HG03469 (cell line): ENCODE data around the gene POU2AF2.
"Not testable (repeated sequence)": the region's sequence is repeated elsewhere in the genome, so short reads cannot be mapped to it uniquely, and the experiment has no call there.

Experiments used
- ATAC-seq: cut with Tn5 transposase; IDR thresholded peaks from one replicate; pipeline ENCODE4 v1.9.1; 2021; ENCODE audit warnings: mild to moderate bottlenecking, moderate library complexity, moderate number of reproducible peaks; ENCODE audit not compliant: unreplicated experiment

The POU2AF2 gene

DNA sequence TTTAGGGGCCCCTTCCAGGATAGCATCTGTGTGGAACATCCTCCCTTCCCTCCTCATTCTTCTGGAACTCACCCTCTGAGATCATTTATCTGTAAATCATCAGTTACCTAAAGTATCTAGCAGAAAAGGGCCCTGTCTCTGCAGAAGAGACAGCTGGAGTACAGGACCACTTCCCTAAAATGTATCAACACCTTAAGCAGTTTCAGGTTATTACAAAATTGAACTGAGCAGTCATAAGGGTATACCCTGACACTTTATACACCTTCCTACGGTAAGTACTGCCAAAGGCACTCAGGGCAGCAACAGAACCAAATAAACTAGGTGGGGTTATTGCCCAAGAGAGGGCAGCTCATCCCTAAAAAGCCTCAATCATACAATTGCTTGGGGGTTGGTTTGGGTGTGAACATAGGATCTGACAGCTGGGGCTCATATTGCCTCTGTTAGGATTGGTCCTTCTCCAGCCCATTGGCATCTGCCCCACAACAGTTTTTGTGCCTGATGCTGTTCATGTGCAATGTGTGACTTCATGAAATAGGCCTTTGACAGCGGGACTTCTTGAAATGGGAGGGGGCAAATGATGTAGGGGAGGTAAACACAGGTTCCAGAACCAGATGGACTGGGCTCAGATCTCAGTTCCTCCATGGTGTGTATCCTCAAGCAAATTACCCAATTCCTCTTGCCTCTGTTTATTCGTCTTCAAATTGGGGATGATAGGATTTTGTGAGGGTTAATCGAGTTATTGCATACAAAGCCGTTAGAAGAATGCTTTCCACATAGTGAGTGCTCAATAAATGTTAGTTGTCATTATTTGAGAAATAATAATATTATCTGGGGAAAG is 55.7 kb downstream of the POU2AF2 start:
- ATAC-seq, result peak; percentile 40

DNA sequence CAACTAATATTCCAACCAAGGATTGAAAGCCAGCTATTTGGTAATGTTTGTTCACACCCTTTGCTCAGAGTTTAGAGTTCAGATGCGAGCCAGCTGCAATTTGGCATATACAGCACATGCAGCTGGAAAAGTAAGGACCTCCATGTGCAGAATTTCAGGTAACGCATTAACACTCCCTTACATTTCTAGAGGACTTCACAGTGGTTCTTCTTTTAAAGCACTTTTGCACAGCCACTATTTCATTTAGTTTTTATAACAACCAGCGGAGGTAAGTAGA is 56.3 kb downstream of the POU2AF2 start:
- no peak for ATAC-seq

DNA sequence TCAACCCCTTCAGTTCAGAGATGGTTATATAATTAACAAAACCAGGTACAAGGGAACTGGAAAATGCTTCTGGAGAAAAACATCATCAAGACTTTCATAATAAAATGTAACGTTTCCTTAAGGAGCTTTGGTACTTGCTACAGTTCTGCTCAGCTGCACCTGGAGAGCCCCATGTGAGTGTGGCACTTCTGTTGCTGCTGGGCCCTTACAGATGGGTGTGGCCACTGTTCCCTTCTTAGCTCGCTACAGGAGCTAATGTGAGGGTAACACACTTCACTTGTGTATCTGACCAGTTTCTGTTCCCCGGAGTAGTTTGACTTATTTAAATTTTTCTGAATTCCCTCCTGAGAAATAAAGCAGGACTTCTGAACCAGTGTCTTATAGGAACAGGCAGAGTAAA is 56.8 kb downstream of the POU2AF2 start:
- no peak for ATAC-seq

DNA sequence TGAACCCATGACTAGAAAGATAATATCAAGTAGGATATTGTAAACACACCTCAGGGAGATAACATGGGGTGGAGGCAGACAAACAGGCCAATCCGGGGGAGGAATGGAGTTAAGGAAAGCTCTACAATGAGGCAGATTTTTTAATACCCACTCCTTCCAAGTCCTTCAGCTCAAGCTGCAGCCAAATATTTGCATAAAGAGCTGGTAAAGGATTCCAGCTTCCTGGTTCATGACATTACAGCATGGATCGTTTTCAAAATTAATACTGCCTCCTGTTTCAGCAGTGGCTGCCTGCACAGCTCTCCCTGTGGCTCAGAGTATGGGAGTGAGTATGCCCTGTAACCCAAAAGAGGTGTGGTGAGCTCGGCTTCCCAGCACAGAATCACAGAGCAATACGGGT is 57.9 kb downstream of the POU2AF2 start:
- ATAC-seq, result no peak

DNA sequence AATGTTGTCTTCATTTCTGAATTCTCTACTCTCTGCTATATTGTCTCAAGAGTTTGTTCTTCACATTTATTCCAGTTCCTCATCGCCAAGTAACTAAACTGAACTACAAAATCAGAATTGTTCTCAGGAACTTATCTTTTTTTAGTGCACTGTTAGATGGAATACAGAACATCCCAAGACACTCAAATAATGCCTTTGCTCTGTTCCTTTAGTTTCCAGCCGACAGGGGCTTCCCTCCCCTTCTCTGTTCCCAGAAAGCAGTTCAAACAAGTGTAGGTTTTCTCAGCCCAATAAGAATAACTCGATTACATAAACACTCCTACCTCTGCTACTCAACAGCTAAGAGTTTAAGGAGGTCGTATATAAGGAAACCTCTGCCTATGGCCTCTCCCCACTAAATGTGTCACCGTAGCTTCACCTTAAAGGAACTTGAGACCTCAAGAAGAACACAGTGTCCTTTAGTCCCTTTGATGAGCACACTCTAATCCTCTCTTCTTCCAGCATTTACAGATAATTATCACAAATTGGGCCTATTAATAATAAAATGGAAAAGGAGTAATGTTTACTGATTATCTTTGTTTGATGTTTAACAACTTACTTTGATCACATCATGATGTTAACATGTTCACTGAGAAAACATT is 59.8 kb downstream of the POU2AF2 start:
- no peak for ATAC-seq

DNA sequence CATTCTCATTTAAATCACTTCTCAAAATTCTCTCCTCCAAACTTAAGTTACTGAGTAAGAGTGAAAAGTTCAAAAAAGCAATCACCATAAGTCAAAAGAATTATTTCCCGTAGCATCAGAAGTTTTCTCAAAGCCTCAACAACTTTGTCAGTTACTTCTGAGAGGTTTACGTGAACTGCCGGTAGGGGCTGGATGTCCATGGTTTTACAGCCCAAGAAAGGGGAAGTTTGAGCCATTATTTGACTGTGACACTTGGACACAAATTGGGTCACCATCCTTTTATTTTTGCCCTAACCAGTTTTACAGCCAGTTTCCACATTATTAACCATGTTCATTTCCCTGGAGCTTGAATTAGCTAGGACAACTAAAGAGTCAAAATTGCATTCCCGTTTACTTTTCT is 60.4 kb downstream of the POU2AF2 start:
- ATAC-seq, result no peak

DNA sequence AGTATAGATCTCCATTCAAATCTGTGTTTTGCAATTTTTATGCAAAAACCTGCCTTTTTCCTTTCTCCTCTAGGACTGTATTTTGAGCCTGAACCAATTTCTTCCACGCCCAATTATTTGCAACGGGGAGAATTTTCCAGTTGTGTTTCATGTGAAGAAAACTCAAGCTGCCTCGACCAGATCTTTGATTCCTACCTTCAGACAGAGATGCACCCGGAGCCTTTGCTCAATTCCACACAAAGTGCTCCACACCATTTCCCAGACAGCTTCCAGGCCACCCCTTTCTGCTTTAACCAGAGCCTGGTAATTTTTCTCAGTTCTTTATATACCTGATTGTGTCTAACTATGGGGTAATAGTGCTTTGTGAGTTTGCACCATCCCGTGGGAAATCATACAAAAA is 60.8 kb downstream of the POU2AF2 start:
- ATAC-seq, result no peak

DNA sequence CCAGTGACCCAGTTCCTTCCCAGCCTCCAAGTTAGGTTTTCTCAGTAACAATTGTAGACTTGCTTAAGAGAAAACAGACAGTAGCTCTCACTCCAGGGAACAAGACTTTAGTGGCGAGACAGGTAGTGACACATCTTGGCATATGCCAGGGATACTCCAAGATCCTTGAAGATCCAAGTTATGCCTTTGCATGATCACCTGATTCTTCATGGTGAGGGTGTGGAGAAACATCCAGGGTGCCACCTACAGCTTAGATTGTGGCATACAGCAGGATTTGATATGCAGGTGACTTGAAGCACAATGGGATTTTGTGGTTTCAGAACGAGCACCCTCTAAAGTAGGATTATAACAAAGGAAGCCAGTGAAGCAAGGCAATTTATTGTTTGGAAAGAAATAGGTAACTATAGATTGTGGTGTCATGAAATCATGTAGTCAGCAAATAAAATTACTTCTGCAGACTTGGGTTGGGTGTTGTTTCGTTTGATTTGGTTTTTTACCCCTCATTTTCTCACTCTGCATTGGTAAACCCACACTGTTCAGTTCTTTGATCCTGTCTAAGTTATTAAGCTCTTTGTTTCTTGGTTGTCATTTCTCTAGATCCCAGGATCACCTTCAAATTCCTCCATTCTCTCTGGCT is 62.1 kb downstream of the POU2AF2 start:
- no peak for ATAC-seq

DNA sequence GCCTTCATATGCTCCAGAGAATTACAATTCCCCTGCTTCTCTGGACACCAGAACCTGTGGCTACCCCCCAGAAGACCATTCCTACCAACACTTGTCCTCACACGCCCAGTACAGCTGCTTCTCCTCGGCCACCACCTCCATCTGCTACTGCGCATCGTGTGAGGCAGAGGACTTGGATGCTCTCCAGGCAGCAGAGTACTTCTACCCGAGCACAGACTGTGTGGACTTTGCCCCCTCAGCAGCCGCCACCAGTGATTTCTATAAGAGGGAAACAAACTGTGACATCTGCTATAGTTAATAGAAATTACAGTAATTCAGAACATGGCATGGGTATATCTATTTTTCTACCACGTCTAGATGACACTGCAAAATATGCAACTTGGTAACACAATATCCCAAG is 62.6 kb downstream of the POU2AF2 start:
- ATAC-seq, result no peak

DNA sequence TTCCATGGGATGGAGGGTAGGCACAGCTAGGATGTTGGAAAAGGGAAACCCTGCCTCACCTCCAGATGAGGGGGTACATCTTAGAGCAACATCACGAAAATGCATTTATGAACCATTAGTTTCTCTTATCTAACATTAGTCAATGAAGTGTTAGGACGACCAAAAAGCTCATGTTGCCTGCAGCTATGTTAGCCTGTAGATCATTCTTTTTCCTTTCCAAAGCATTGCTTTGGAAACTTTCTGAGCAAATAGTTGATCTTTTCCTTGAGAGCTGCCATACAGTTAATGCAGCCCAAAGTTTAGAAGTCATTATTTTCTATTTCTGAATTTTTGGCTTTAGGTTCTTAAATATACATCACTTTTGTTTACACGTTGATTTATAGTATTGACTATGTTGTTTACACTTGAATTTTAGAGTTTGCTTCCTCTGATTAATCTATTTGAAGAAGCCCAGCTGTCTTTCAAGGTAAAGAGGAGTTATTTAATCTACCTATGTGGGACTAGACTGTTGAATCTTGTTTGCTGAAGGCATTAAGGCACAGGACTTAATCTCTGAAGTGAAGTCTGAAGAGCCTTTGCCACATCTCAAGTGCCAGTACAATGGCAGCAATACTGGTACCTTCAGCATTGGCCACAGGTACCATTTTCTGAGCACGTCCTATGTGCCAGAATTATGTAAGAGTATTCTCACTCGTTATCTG is 63.8 kb downstream of the POU2AF2 start:
- ATAC-seq, result no peak

DNA sequence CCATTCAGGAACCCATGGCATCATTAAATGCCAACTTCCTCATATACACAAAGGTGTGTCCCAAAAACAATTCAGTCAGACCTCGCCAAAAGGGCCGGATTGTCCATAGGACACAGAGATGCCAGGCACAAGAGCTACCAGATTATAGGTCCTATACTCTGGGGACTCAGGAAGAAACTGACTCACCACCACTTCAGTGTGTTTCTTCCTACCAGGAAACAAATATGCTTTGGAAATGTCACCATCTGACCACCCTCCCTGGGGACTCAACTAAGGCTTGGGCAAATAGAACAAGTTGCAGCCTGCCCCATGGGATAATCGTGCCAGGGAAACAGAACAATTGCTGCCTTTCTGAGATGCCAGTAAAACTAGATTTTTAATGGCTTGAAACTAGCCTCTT is 64.6 kb downstream of the POU2AF2 start:
- no peak for ATAC-seq

DNA sequence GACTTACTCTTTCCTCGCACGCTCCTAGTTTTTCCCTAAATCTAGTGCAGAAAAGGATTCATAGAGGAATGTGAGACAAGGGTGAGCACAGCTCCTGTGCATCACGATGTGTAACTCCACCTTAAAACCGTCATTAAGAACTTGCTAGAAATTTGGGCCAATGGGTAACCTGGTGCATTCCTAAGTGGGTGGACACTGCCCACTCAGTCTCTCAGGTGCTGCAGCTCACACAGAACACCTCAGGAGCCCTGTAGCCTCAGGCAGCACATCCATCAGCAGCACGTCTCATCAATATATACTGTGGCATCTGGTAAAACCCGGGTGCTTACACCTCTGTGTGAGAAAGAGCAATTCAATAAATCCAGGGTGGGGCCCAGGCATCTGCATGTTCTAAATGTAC is 65.2 kb downstream of the POU2AF2 start:
- ATAC-seq, result no peak

DNA sequence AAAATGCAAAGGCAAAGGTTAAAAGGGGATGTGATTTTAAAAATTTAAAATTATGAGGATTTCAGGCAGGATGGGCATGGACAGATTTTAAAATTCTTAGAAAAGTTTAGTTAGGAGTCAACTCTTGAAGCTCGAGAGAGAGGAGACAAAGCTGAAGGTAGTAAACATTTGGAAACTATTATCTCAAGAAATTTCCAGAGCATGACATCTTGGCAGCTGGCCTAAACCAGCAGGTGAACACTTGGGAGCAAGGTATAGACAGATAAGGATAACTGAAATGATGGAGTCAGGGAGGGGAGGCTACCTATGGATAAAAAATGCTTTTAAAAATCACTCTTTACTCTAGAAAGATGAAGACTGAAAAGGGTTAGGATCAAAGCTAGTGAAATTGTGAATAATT is 66.6 kb downstream of the POU2AF2 start:
- no peak for ATAC-seq

DNA sequence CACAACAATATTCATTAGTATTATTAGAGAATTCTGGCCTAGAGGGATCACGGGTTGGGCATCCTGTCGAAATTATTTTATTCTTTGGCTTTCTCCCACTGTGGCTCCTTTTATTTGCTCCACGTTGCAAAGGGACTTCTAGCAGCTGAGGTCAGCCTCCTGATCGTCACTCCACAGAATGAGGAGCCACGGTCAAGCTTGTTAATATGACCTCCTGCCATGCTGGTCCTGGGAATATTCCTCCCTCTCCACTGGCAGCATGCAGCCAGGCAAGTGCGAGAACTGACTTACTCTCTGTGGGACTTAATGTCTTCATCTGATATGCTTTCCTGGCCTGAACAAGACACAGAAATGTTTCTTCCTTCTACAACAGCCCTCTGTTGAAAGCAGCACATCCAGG is 73.8 kb downstream of the POU2AF2 start:
- ATAC-seq, result no peak

DNA sequence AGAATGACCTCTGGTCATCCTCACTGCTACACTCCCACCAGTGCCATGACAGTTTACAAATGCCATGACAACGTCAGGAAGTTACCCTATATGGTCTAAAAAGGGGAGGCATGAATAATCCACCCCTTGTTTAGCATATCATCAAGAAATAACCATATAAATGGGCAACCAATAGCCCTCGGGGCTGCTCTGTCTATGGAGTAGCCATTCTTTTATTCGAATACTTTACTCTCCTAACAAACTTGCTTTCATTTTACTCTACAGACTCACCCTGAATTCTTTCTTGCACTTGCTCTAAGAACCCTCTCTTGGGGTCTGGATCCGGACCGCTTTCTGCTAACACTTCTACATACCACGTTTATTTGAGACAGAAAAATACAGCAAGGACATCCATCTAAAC is 74.7 kb downstream of the POU2AF2 start:
- not testable (repeated sequence) for ATAC-seq

DNA sequence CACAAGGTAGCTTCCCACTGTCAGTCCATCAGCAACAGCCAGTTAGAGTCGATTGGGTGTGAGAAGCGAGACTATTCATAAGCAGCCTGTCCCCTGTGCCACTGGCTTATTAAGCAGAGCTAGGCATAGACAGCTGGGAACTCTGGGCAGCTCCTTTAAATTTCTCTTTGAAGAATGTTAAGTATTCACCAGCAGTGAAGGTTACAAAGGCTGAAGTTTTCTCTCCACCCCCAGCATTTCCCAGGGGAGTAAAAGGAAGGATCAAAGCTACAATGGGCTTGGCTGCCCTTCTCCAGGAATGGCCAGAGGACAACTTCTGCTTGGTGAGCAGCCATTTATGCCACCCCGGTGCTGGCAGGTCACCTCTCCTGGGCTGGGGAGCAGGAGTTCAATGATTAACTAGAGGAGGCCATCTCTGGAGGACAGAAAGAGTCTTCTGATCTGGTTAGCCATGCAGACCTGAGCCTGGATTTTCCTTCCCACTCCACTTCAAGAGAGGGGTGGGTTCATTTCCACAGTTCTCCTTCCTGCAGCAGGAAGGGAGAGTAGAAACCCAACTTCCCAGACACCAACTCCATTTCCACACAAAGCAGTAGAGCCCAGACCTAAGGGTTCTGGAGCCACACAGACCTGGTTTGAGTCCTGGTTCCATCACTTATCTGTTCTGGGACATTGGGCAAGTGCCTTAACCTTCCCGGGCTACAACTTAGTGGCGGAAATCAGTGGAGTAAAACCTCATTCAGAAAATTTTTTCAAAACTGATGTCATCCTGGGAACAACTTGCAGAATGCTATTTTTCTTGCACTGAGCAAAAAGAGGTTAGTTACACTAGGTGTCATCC is 75.4 kb downstream of the POU2AF2 start:
- no peak for ATAC-seq

DNA sequence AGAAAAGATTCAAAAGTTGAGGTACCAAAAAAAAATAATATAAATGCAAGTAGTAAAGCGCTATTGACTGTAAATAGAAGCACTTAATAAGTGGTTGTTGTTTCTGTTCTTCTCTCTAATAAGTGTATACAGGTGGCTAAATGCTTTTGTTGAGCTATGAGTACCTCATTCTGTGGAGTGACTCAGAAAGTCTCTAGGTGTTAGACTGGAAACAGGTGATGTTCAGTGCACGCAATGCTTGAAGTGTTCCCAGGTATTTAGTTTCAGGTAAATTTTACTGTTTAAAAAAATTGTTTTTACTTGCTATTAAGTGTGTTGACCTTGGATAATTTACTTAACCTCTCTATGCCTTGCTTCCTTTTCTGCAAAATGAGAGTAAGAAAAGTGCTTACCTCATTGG is 77.0 kb downstream of the POU2AF2 start:
- no peak for ATAC-seq

DNA sequence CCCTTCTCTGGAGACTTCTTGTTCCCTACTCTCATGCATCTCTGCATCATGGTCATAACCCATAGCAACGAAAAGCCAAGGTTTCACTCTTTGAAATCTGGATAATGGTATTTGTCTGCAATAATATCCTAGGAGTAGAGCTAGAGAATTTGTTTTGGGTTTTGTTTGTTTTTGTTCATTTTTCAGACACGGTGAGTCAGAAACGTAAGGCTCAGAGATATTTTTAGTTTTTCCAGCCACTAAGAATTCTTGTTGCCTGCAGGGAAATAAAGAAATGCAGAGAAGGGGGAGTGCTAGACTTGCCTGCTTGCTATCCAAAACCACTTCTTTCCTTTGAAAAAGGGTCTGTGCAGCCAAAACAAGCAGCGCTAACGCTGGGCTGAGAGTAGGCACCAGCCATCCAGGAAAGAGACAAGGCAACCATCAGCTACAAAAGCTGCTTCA is 78.8 kb downstream of the POU2AF2 start:
- no peak for ATAC-seq

DNA sequence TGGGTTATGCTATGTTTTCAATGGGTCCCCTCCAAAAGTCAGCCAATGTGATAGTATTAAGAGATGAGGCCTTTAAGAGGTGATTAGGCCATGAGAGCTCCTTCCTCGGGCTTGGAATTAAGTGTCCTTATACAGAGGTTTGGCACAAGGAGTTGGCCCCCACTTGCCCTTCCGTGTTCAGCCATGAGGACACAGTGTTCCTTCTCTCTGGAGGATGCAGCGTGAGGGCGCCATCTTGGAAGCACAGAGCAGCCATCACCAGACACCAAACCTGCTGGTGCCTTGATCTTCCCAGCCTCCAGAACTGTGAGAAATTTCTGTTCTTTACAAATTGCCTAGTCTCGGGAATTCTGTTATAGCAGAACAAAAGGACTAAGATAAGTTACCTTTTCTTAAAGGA is 79.7 kb downstream of the POU2AF2 start:
- ATAC-seq, result no peak

DNA sequence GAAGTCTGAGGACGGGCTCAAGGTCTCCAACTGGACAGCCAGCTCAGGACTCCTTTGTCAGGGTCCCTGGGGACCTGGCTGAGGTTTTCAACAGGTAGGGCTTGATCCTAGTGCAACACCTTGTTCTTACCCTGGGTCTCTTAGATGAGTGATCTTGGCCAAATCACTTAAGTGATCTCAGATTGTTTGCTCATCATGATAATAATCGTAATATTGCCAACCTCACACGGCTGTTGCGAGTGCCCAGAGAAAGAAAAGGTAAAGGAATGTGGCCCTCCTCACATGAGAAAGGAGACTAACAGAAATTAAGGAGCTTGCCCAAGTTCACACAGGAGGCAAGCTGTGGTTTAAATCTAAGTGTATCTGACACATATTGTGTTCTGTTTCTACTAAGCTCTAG is 81.3 kb downstream of the POU2AF2 start:
- no peak for ATAC-seq
